HEK293 (cell line): ENCODE data around the gene DAP.

Experiments used
- CTCF ChIA-PET: fragments of 350-600 bp; formaldehyde crosslinking; extraction: SDS; loops from one replicate; lab custom pipeline; 2021; ENCODE audit warnings: antibody characterized with exemption; lab: Yijun Ruan, JAX
- POLR2A ChIA-PET: fragments of 300-600 bp; formaldehyde crosslinking; extraction: SDS; loops from one replicate; lab custom pipeline; 2020; ENCODE audit warnings: antibody characterized with exemption, inconsistent platforms; lab: Yijun Ruan, JAX
- H3K27ac ChIP-seq: fragments of 200-500 bp; sonication (Bioruptor generic); 2 replicates; pipeline ENCODE4 v1.5.1; 2014; ENCODE audit warnings: low read depth, low read length, control low read depth, inconsistent platforms; ENCODE audit errors: extremely low read depth
- H3K36me3 ChIP-seq, 2 experiments: fragments of 200-500 bp in 1 of 2; sonication (Bioruptor generic) in 1 of 2; 1 replicate in 1 of 2; 2 replicates in 1 of 2; pipeline ENCODE4 v1.5.1; 2014 to 2017; ENCODE audit warnings: inconsistent platforms in 2 of 2, low read length in 2 of 2; ENCODE audit not compliant: control insufficient read depth in 2 of 2, insufficient read depth in 1 of 2
- H3K4me1 ChIP-seq: fragments of 200-500 bp; sonication (Bioruptor generic); 2 replicates; pipeline ENCODE4 v1.5.1; 2014; ENCODE audit warnings: mild to moderate bottlenecking, low read length, inconsistent platforms; ENCODE audit not compliant: control insufficient read depth, insufficient read depth
- H3K4me3 ChIP-seq: 2 replicates; pipeline ENCODE4 v1.5.1; 2011; ENCODE audit warnings: low read depth, mild to moderate bottlenecking, control low read depth, low read length, moderate library complexity
- H3K9me3 ChIP-seq: fragments of 200-500 bp; sonication (Bioruptor generic); 2 replicates; pipeline ENCODE4 v1.5.1; 2014; ENCODE audit warnings: low read depth, low read length, inconsistent platforms; ENCODE audit not compliant: control insufficient read depth, insufficient read depth
- FEZF1 ChIP-seq: fragments of 450-650 bp; formaldehyde crosslinking; IDR thresholded peaks from 2 replicates; pipeline ENCODE4 v1.5.1; 2016; ENCODE audit warnings: missing biosample characterization, missing genetic modification characterization
- GFI1B ChIP-seq: fragments of 450-650 bp; formaldehyde crosslinking; IDR thresholded peaks from 2 replicates; pipeline ENCODE4 v1.5.1; 2016; ENCODE audit warnings: missing biosample characterization, missing genetic modification characterization
- KLF9 ChIP-seq: fragments of 450-650 bp; formaldehyde crosslinking; IDR thresholded peaks from 2 replicates; pipeline ENCODE4 v1.5.1; 2016; ENCODE audit warnings: missing biosample characterization, missing genetic modification characterization, low read depth
- MZF1 ChIP-seq: fragments of 450-650 bp; formaldehyde crosslinking; IDR thresholded peaks from 2 replicates; pipeline ENCODE4 v1.5.1; 2017; ENCODE audit warnings: missing biosample characterization, missing genetic modification characterization, borderline replicate concordance
- OSR2 ChIP-seq: fragments of 450-650 bp; formaldehyde crosslinking; IDR thresholded peaks from 2 replicates; pipeline ENCODE4 v1.5.1; 2016; ENCODE audit warnings: missing biosample characterization, missing genetic modification characterization
- PRDM10 ChIP-seq: fragments of 450-650 bp; formaldehyde crosslinking; IDR thresholded peaks from 2 replicates; pipeline ENCODE4 v1.5.1; 2016; ENCODE audit warnings: missing biosample characterization, missing genetic modification characterization
- SETDB1 ChIP-seq: IDR thresholded peaks from one replicate; pipeline ENCODE4 v1.6.1; 2017; ENCODE audit warnings: mild to moderate bottlenecking, low read length, moderate library complexity, mixed read lengths; ENCODE audit not compliant: insufficient read length
- TSHZ1 ChIP-seq: fragments of 450-650 bp; formaldehyde crosslinking; IDR thresholded peaks from 2 replicates; pipeline ENCODE4 v1.5.1; 2016; ENCODE audit warnings: missing biosample characterization, missing genetic modification characterization, borderline replicate concordance
- ZBTB49 ChIP-seq: fragments of 450-650 bp; formaldehyde crosslinking; IDR thresholded peaks from 2 replicates; pipeline ENCODE4 v1.5.1; 2016; ENCODE audit warnings: missing biosample characterization, missing genetic modification characterization, low read depth
- ZBTB8A ChIP-seq: fragments of 450-650 bp; formaldehyde crosslinking; IDR thresholded peaks from 2 replicates; pipeline ENCODE4 v1.5.1; 2016; ENCODE audit warnings: missing biosample characterization, missing genetic modification characterization
- ZFP69B ChIP-seq: fragments of 450-650 bp; formaldehyde crosslinking; IDR thresholded peaks from 2 replicates; pipeline ENCODE4 v1.5.1; 2016; ENCODE audit warnings: missing biosample characterization, missing genetic modification characterization
- ZNF114 ChIP-seq: fragments of 450-650 bp; formaldehyde crosslinking; IDR thresholded peaks from 2 replicates; pipeline ENCODE4 v1.5.0; 2017; ENCODE audit warnings: missing biosample characterization, missing genetic modification characterization
- ZNF133 ChIP-seq: fragments of 450-650 bp; formaldehyde crosslinking; IDR thresholded peaks from 2 replicates; pipeline ENCODE4 v1.5.1; 2016; ENCODE audit warnings: missing biosample characterization, missing genetic modification characterization
- ZNF140 ChIP-seq: fragments of 450-650 bp; formaldehyde crosslinking; IDR thresholded peaks from 2 replicates; pipeline ENCODE4 v1.5.1; 2016; ENCODE audit warnings: missing biosample characterization, missing genetic modification characterization
- ZNF169 ChIP-seq: fragments of 450-650 bp; formaldehyde crosslinking; IDR thresholded peaks from 2 replicates; pipeline ENCODE4 v1.5.1; 2016; ENCODE audit warnings: missing biosample characterization, missing genetic modification characterization
- ZNF19 ChIP-seq: fragments of 450-650 bp; formaldehyde crosslinking; IDR thresholded peaks from 2 replicates; pipeline ENCODE4; 2016; ENCODE audit warnings: missing biosample characterization, missing genetic modification characterization, low read depth
- ZNF211 ChIP-seq: fragments of 450-650 bp; formaldehyde crosslinking; IDR thresholded peaks from 2 replicates; pipeline ENCODE4 v1.5.1; 2016; ENCODE audit warnings: low read depth, missing biosample characterization, missing genetic modification characterization
- ZNF423 ChIP-seq: fragments of 450-650 bp; formaldehyde crosslinking; IDR thresholded peaks from 2 replicates; pipeline ENCODE4 v1.5.1; 2016; ENCODE audit warnings: missing biosample characterization, missing genetic modification characterization
- ZNF596 ChIP-seq: fragments of 450-650 bp; IDR thresholded peaks from 2 replicates; pipeline ENCODE4 v1.5.0; 2018; ENCODE audit warnings: missing biosample characterization, mild to moderate bottlenecking, missing genetic modification characterization, moderate library complexity
- ZNF645 ChIP-seq: fragments of 450-650 bp; formaldehyde crosslinking; IDR thresholded peaks from 2 replicates; pipeline ENCODE4; 2016; ENCODE audit warnings: missing biosample characterization, missing genetic modification characterization
- ZNF654 ChIP-seq: fragments of 450-650 bp; formaldehyde crosslinking; IDR thresholded peaks from 2 replicates; pipeline ENCODE4 v1.5.1; 2016; ENCODE audit warnings: low read depth, missing biosample characterization, missing genetic modification characterization
- ZNF747 ChIP-seq: fragments of 450-650 bp; formaldehyde crosslinking; IDR thresholded peaks from 2 replicates; pipeline ENCODE4 v1.5.1; 2016; ENCODE audit warnings: missing biosample characterization, missing genetic modification characterization
- ZNF776 ChIP-seq: fragments of 450-650 bp; formaldehyde crosslinking; IDR thresholded peaks from 2 replicates; pipeline ENCODE4 v1.5.0; 2017; ENCODE audit warnings: missing biosample characterization, missing genetic modification characterization, borderline replicate concordance

DAP gene

GRCh38 chr5:10726913-10727517 lies 34.0 kb downstream of the DAP start (continued):
- TF ChIP-seq ZBTB49 (tag by site-specific recombination) (no peak), ZNF776 (no peak)

- peaks cover 0 to 4% of the 10 kb centered on the region in 2 experiments; a peak in 1 of 3 replicates for H3K36me3 ChIP-seq
- no peaks in the 10 kb centered on the region for H3K4me1 ChIP-seq
- CTCF ChIA-PET: interaction anchor here (1.1 kb wide), 2 partner anchors 32 to 36 kb away, joined by 3 to 4 read pairs; no protein-coding TSS in a partner anchor
Observed at GRCh38 chr5:10726179-10726912, 34.7 kb downstream of the DAP start.

GRCh38 chr5:10725636-10726035 lies 35.4 kb downstream of the DAP start:
- Histone ChIP-seq H3K9me3 (no peaks in the 10 kb centered on the region), H3K4me3 (no peak overlapping the region), H3K4me1 (no peaks in the 10 kb centered on the region), H3K27ac (no peak overlapping the region), H3K36me3 (peaks cover 0 to 6% of the 10 kb centered on the region in 2 experiments; a peak in 1 of 3 replicates)
- ChIA-PET CTCF (interaction anchor here (0.7 to 1.1 kb wide), 4 partner anchors 22 to 134 kb away, joined by 3 to 4 read pairs (median 4); no protein-coding TSS in a partner anchor), POLR2A (no interaction called here)
- TF ChIP-seq ZNF140 (tag by site-specific recombination): no peak
- no peak for TF ChIP-seq GFI1B
- no peak for TF ChIP-seq PRDM10 (tag by site-specific recombination)
- no peak for TF ChIP-seq ZNF169 (tag by site-specific recombination)
- no peak for TF ChIP-seq FEZF1 (tag by site-specific recombination)
- no peak for TF ChIP-seq ZNF19 (tag by site-specific recombination)

More at GRCh38 chr5:10726179-10726912, 34.7 kb downstream of the DAP start:
- Histone ChIP-seq H3K27ac (no peak overlapping the region), H3K4me3 (no peak overlapping the region), H3K9me3 (no peaks in the 10 kb centered on the region)
- TF ChIP-seq ZNF654: no peak
- TF ChIP-seq ZFP69B (tag by site-specific recombination): no peak
- TF ChIP-seq MZF1 (tag by site-specific recombination): no peak
- TF ChIP-seq ZNF133: no peak
- TF ChIP-seq ZNF211 (tag by site-specific recombination): no peak
- no peak for TF ChIP-seq ZBTB8A
- no peak for TF ChIP-seq TSHZ1
- TF ChIP-seq ZNF747 (tag by site-specific recombination): no peak
- no peak for TF ChIP-seq KLF9 (tag by site-specific recombination)
- TF ChIP-seq OSR2 (tag by site-specific recombination): no peak
- no peak for TF ChIP-seq ZNF645 (tag by site-specific recombination)
- no peak for TF ChIP-seq ZNF114 (tag by site-specific recombination)
- TF ChIP-seq ZNF596 (tag by site-specific recombination): no peak
- TF ChIP-seq ZNF423: no peak
- no peak for TF ChIP-seq SETDB1
- POLR2A ChIA-PET: no interaction called here
